PC-3 (cell line): ENCODE measurements around the gene MCRIP2. TPM values are rescaled to one million over a fixed set of nuclear protein-coding genes. Genes with fewer than 3 reads are reported as not detected.

ENCODE experiments used
- ATAC-seq: fragments of 200-7000 bp; cut with Tn5 transposase; 2 replicates; pipeline ENCODE4 v1.9.1; 2020; ENCODE audit warnings: mild to moderate bottlenecking, moderate library complexity
- BruUV-seq: library from RNA; stranded (reverse); fragments of 400-500 nt; replicated peaks from 2 replicates; lab custom pipeline; 2021; lab: Mats Ljungman, UMichigan
- CTCF ChIA-PET: fragments of 300-600 bp; sonication (Branson Sonifier 250); formaldehyde crosslinking; loops from one replicate; lab custom pipeline; 2022; ENCODE audit warnings: antibody characterized with exemption; lab: Charles Lee
- POLR2A ChIA-PET: fragments of 300-600 bp; sonication (Branson Sonifier 250); formaldehyde crosslinking; loops from one replicate; lab custom pipeline; 2022; ENCODE audit warnings: antibody characterized with exemption; ENCODE audit not compliant: unreplicated experiment; lab: Charles Lee
- DNase-seq: peaks from one replicate; pipeline ENCODE4 v3.0.0-alpha.2; 2015
- H2AFZ ChIP-seq: fragments of 300-600 bp; sonication (generic); 2 replicates; pipeline ENCODE4 v1.6.0; 2016; ENCODE audit warnings: antibody characterized with exemption, low read length
- H3F3A ChIP-seq: fragments of 300-600 bp; sonication (generic); one replicate; pipeline ENCODE4 v1.6.0; 2017; ENCODE audit warnings: antibody characterized with exemption, low read length, control low read depth, mild to moderate bottlenecking; ENCODE audit not compliant: unreplicated experiment
- H3K27ac ChIP-seq: fragments of 300-600 bp; sonication (generic); 2 replicates; pipeline ENCODE4 v1.5.1; 2016; ENCODE audit warnings: mild to moderate bottlenecking, low read length
- H3K27me3 ChIP-seq: fragments of 300-600 bp; sonication (generic); 2 replicates; pipeline ENCODE4 v1.6.1; 2016; ENCODE audit warnings: low read length, mixed read lengths
- H3K36me3 ChIP-seq: fragments of 300-600 bp; sonication (generic); 2 replicates; pipeline ENCODE4 v1.6.1; 2016; ENCODE audit warnings: low read depth, mixed run types, low read length, mixed read lengths
- H3K4me1 ChIP-seq: fragments of 300-600 bp; sonication (generic); 2 replicates; pipeline ENCODE4 v1.5.1; 2016; ENCODE audit warnings: low read length; ENCODE audit not compliant: insufficient read depth
- H3K4me2 ChIP-seq: fragments of 300-600 bp; sonication (generic); 2 replicates; pipeline ENCODE4 v1.6.0; 2016; ENCODE audit warnings: low read length
- H3K4me3 ChIP-seq: fragments of 300-600 bp; sonication (generic); 2 replicates; pipeline ENCODE4 v1.5.1; 2016; ENCODE audit warnings: mild to moderate bottlenecking, low read length, mixed read lengths
- H3K79me2 ChIP-seq: fragments of 300-600 bp; sonication (generic); 2 replicates; pipeline ENCODE4 v1.6.1; 2017; ENCODE audit warnings: low read length, mixed read lengths
- H3K9ac ChIP-seq: fragments of 300-600 bp; sonication (generic); 2 replicates; pipeline ENCODE4 v1.6.0; 2016; ENCODE audit warnings: mild to moderate bottlenecking, low read length
- H3K9me2 ChIP-seq: fragments of 300-600 bp; sonication (generic); replicated peaks from 2 replicates; pipeline ENCODE4 v1.6.1; 2016; ENCODE audit warnings: mixed run types, low read length, mixed read lengths
- H3K9me3 ChIP-seq: fragments of 300-600 bp; sonication (generic); 2 replicates; pipeline ENCODE4 v1.6.1; 2016; ENCODE audit warnings: low read length, mixed read lengths
- H4K20me1 ChIP-seq: fragments of 300-600 bp; sonication (generic); 2 replicates; pipeline ENCODE4 v1.6.1; 2016; ENCODE audit warnings: low read length, mixed read lengths
- EZH2 ChIP-seq: fragments of 300-600 bp; sonication (generic); IDR thresholded peaks from one replicate; pipeline ENCODE4 v1.6.1; 2017; ENCODE audit warnings: antibody characterized with exemption, mild to moderate bottlenecking, low read length; ENCODE audit not compliant: unreplicated experiment
- EZH2phosphoT487 ChIP-seq: fragments of 300-600 bp; sonication (generic); IDR thresholded peaks from 2 replicates; pipeline ENCODE4 v1.6.1; 2018; ENCODE audit warnings: mild to moderate bottlenecking, antibody characterized with exemption, low read length, borderline replicate concordance
- intact Hi-C: fragments of 100-400 bp; cut with micrococcal nuclease; formaldehyde crosslinking; loops from 2 replicates; pipeline ENCODE4 v1.9.0; 2023
- total RNA-seq: library from RNA; depleted of rRNA; stranded (reverse); fragments of >200 nt; gene quantifications from 2 replicates; pipeline ENCODE4 v1.2.3, GENCODE V29; 2014
- TF ChIP-seq, protein P1 (sequence below): fragments of 300-600 bp; sonication (generic); conservative IDR thresholded peaks from 2 replicates; pipeline ENCODE4 v1.5.1; 2017; ENCODE audit warnings: antibody characterized with exemption, low read depth, mild to moderate bottlenecking, low read length

The MCRIP2 gene
- total RNA-seq, 1 experiment from 2014 or later = 83.5 TPM

GRCh38 chr16:632486-633335 lies 8.9 kb upstream of the MCRIP2 start:
- DNase-seq = no peak
- peaks cover 4% of the 10 kb centered on the region for H3K4me1 ChIP-seq
- H3F3A ChIP-seq = no peaks in the 10 kb centered on the region
- H3K27ac ChIP-seq = no peak overlapping the region
- ATAC-seq = no peak
- no peaks in the 10 kb centered on the region for H3K36me3 ChIP-seq
- H3K27me3 ChIP-seq = no peaks in the 10 kb centered on the region
- H3K9me3 ChIP-seq = no peaks in the 10 kb centered on the region
- BruUV-seq = no TSS peak
- H4K20me1 ChIP-seq = no peaks in the 10 kb centered on the region
- TF ChIP-seq EZH2 (no peak), EZH2phosphoT487 (no peak)
- TF ChIP-seq, protein P1, sequence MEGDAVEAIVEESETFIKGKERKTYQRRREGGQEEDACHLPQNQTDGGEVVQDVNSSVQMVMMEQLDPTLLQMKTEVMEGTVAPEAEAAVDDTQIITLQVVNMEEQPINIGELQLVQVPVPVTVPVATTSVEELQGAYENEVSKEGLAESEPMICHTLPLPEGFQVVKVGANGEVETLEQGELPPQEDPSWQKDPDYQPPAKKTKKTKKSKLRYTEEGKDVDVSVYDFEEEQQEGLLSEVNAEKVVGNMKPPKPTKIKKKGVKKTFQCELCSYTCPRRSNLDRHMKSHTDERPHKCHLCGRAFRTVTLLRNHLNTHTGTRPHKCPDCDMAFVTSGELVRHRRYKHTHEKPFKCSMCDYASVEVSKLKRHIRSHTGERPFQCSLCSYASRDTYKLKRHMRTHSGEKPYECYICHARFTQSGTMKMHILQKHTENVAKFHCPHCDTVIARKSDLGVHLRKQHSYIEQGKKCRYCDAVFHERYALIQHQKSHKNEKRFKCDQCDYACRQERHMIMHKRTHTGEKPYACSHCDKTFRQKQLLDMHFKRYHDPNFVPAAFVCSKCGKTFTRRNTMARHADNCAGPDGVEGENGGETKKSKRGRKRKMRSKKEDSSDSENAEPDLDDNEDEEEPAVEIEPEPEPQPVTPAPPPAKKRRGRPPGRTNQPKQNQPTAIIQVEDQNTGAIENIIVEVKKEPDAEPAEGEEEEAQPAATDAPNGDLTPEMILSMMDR = no peak
- ChIA-PET POLR2A (no interaction called here), CTCF (no interaction called here)
- H2AFZ ChIP-seq = no peak overlapping the region
- no peak overlapping the region for H3K4me3 ChIP-seq
- no peaks in the 10 kb centered on the region for H3K9me2 ChIP-seq
- no peak overlapping the region for H3K9ac ChIP-seq
- intact Hi-C loops = no loop called here
- H3K79me2 ChIP-seq = peaks cover 12% of the 10 kb centered on the region
- H3K4me2 ChIP-seq = no peak overlapping the region

DNA sequence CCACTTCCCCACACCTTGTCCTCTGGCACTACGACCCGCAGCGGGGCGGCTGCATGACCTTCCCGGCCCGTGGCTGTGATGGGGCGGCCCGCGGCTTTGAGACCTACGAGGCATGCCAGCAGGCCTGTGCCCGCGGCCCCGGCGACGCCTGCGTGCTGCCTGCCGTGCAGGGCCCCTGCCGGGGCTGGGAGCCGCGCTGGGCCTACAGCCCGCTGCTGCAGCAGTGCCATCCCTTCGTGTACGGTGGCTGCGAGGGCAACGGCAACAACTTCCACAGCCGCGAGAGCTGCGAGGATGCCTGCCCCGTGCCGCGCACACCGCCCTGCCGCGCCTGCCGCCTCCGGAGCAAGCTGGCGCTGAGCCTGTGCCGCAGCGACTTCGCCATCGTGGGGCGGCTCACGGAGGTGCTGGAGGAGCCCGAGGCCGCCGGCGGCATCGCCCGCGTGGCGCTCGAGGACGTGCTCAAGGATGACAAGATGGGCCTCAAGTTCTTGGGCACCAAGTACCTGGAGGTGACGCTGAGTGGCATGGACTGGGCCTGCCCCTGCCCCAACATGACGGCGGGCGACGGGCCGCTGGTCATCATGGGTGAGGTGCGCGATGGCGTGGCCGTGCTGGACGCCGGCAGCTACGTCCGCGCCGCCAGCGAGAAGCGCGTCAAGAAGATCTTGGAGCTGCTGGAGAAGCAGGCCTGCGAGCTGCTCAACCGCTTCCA lies 8.1 kb upstream of the MCRIP2 start:
- ChIA-PET POLR2A (no interaction called here), CTCF (no interaction called here)
- no peaks in the 10 kb centered on the region for H4K20me1 ChIP-seq
- H3F3A ChIP-seq = no peaks in the 10 kb centered on the region
- intact Hi-C loops = no loop called here
- H3K9ac ChIP-seq = no peak overlapping the region
- H2AFZ ChIP-seq = no peak overlapping the region
- H3K27me3 ChIP-seq = no peaks in the 10 kb centered on the region
- H3K9me2 ChIP-seq = no peaks in the 10 kb centered on the region
- no peak overlapping the region for H3K4me2 ChIP-seq
- H3K79me2 ChIP-seq = peaks cover 12% of the 10 kb centered on the region
- no peaks in the 10 kb centered on the region for H3K36me3 ChIP-seq
- TF ChIP-seq, protein P1 = no peak
- no peak for TF ChIP-seq EZH2
- TF ChIP-seq EZH2phosphoT487 = no peak
- no peak for DNase-seq
- no peak for ATAC-seq
- H3K9me3 ChIP-seq = no peaks in the 10 kb centered on the region
- no peak overlapping the region for H3K27ac ChIP-seq
- no TSS peak for BruUV-seq
- no peak overlapping the region for H3K4me3 ChIP-seq
- peaks cover 3% of the 10 kb centered on the region; the same call in 1 of the 2 replicates for H3K4me1 ChIP-seq
